GM12865 (cell line): ENCODE measurements around the gene DAGLB.

Source experiments
- DNase-seq: peaks from one replicate; pipeline ENCODE4 v3.0.0; 2010; ENCODE audit warnings: low read depth
- H3K4me3 ChIP-seq: 2 replicates; pipeline ENCODE4 v1.5.1; 2011; ENCODE audit warnings: mild to moderate bottlenecking, low read depth, low read length, control low read depth
- CTCF ChIP-seq: IDR thresholded peaks from 2 replicates; pipeline ENCODE4 v1.5.1; 2011; ENCODE audit warnings: low read length, control low read depth, low read depth, inconsistent platforms; ENCODE audit not compliant: insufficient read depth; ENCODE audit errors: missing control alignments

Gene DAGLB

GRCh38 chr7:6367701-6368211, 80.0 kb downstream of the DAGLB start:
- H3K4me3 ChIP-seq = no peak overlapping the region
- DNase-seq = no peak
- no peak for TF ChIP-seq CTCF

- TF ChIP-seq CTCF = no peak
- DNase-seq = no peak
Observed at GRCh38 chr7:6365451-6365850, 82.3 kb downstream of the DAGLB start.

GRCh38 chr7:6360841-6361240, 86.9 kb downstream of the DAGLB start:
- no peak for DNase-seq
- no peak overlapping the region for H3K4me3 ChIP-seq
- no peak for TF ChIP-seq CTCF

More at GRCh38 chr7:6365451-6365850, 82.3 kb downstream of the DAGLB start:
- H3K4me3 ChIP-seq = no peak overlapping the region

GRCh38 chr7:6359734-6360133, 88.0 kb downstream of the DAGLB start:
- H3K4me3 ChIP-seq = no peak overlapping the region
- DNase-seq = no peak
- no peak for TF ChIP-seq CTCF
